ENCODE data around the gene CISH.

Gene CISH

DNA sequence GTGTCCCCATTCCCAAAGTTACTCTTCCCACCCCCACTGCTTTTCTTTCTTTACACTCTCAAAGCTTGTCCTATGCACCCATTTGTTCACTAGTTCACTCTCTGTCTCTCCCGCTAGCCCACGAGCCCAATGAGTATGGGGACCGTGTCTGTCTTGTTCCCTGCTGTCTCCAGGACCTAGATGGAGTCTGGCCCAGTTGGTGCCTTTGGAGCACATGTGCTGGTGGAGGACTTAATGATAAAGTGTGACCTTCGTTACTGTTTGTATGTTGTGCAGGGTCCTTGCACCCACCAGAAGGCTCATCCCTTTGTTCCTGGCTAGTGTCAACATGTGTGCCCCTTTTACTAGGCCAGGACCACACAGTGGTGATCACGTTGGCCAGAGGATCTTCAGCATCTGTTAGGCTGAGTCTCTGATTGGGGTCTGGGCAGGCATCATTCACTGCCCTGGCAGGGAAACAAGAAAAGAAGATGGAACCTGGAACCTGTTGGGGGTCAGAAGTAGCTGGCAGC, 7.4 kb downstream of the CISH start:
- H3K9ac ChIP-seq: no peak overlapping the region

GRCh38 chr3:50603261-50604109, 8.1 kb downstream of the CISH start:
- Histone ChIP-seq H3K27ac (no peak overlapping the region), H4K20me1 (ENCODE audit: insufficient read depth) (no peaks in the 10 kb centered on the region), H2AFZ (ENCODE audit: low read depth) (no peak overlapping the region), H3K4me3 (IDR thresholded peaks at IDR 0.05; ENCODE audit: insufficient read depth, low read depth, low read length) (no peak overlapping the region), H3K36me3 (ENCODE audit: insufficient read depth) (no peaks in the 10 kb centered on the region), H3K9ac (no peak overlapping the region), H3K79me2 (ENCODE audit: insufficient read depth, low read depth) (no peaks in the 10 kb centered on the region), H3K27me3 (ENCODE audit: insufficient read depth, low read depth) (no peaks in the 10 kb centered on the region), H3K4me2 (no peak overlapping the region), H3K4me1 (ENCODE audit: low read depth, poor library complexity, severe bottlenecking) (no peaks in the 10 kb centered on the region)
- TF ChIP-seq CTCF (conservative IDR thresholded peaks at IDR 0.05; ENCODE audit: low read depth, low read length): no peak

More for the DNA sequence above, 7.4 kb downstream of the CISH start:
- Histone ChIP-seq H3K36me3 (ENCODE audit: insufficient read depth) (no peaks in the 10 kb centered on the region), H4K20me1 (ENCODE audit: insufficient read depth) (no peaks in the 10 kb centered on the region), H3K27me3 (ENCODE audit: insufficient read depth, low read depth) (no peaks in the 10 kb centered on the region), H3K4me1 (ENCODE audit: low read depth, poor library complexity, severe bottlenecking) (no peaks in the 10 kb centered on the region), H3K4me3 (IDR thresholded peaks at IDR 0.05; ENCODE audit: insufficient read depth, low read depth, low read length) (no peak overlapping the region), H2AFZ (ENCODE audit: low read depth) (no peak overlapping the region), H3K27ac (no peak overlapping the region), H3K79me2 (ENCODE audit: insufficient read depth, low read depth) (no peaks in the 10 kb centered on the region), H3K4me2 (no peak overlapping the region)
- no peak for TF ChIP-seq CTCF (conservative IDR thresholded peaks at IDR 0.05; ENCODE audit: low read depth, low read length)

DNA sequence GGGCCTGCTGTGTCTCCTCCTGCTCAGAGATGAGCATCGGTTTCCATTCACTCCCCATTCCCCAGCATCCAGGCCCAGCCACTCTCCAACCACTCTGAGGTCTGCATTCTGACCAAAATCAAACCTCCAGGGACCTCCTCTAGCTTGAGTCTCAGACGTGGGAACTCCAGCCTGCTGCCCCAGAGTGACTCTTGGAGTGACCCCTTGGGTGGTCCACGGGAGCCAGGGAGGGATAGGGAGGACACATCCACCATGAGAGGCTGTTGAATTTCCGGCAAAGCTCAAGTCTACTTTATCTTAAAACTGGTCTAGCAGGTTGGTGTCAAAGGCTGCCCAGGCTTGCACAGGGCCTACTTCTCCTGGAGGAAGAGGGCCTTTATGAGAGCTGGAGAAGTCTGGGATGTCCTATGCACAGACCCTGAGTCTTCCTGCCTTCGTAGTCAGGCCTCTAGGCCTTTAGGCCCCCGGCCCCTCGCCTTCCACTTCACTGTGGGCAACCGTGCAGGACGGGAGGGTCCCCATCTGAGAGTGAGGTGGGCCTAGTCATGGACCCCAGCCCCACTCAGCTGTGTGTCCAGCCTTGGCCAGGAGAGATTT, 8.9 kb downstream of the CISH start:
- Histone ChIP-seq H3K27me3 (ENCODE audit: insufficient read depth, low read depth) (no peaks in the 10 kb centered on the region), H3K4me3 (IDR thresholded peaks at IDR 0.05; ENCODE audit: insufficient read depth, low read depth, low read length) (no peak overlapping the region), H3K4me1 (ENCODE audit: low read depth, poor library complexity, severe bottlenecking) (no peaks in the 10 kb centered on the region), H2AFZ (ENCODE audit: low read depth) (no peak overlapping the region), H3K9ac (no peak overlapping the region), H3K4me2 (no peak overlapping the region), H3K36me3 (ENCODE audit: insufficient read depth) (no peaks in the 10 kb centered on the region), H4K20me1 (ENCODE audit: insufficient read depth) (no peaks in the 10 kb centered on the region), H3K27ac (no peak overlapping the region), H3K79me2 (ENCODE audit: insufficient read depth, low read depth) (no peaks in the 10 kb centered on the region)
- TF ChIP-seq CTCF (conservative IDR thresholded peaks at IDR 0.05; ENCODE audit: low read depth, low read length): no peak

DNA sequence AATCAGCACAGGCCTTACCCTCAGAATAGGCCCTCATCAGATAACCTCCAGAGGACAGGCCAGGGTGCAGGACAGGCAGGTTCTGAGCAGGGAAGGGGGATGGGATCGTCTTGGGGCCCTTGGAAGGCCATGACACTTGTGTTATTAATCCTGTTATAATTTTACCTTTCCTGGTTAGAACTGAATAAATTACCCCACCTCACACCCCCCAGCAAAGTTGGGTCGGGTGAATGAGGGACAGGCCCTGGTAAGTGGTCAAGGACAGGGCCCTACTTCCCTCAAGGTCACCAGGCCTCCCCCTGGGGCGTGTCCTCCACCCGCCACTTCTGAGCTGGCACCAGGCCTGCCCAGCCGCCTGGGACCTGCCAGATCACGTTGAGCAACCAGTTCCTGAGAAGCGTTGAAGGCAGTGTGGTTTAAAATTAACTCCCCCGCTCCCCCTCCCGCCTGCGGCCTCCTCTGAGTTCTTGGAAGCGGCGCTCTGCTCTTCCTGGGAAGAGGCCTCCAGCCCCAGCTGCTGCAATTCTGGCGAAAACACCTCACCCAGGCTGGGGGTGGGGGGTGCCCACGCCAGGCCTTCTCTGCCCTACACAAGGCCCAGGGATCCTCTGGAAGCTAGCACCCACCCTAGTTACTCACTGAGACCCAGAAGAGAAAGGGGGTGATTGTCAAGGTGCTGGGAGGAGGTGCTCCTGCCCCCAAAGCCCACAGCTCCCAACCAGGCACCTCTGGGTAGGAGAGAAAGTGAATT, 10.6 kb downstream of the CISH start:
- Histone ChIP-seq H3K27ac (no peak overlapping the region), H3K4me1 (ENCODE audit: low read depth, poor library complexity, severe bottlenecking) (no peaks in the 10 kb centered on the region), H3K27me3 (ENCODE audit: insufficient read depth, low read depth) (no peaks in the 10 kb centered on the region), H3K79me2 (ENCODE audit: insufficient read depth, low read depth) (no peaks in the 10 kb centered on the region), H3K4me2 (no peak overlapping the region), H3K4me3 (IDR thresholded peaks at IDR 0.05; ENCODE audit: insufficient read depth, low read depth, low read length) (no peak overlapping the region), H3K9ac (no peak overlapping the region), H4K20me1 (ENCODE audit: insufficient read depth) (no peaks in the 10 kb centered on the region), H3K36me3 (ENCODE audit: insufficient read depth) (no peaks in the 10 kb centered on the region), H2AFZ (ENCODE audit: low read depth) (no peak overlapping the region)
- TF ChIP-seq CTCF (conservative IDR thresholded peaks at IDR 0.05; ENCODE audit: low read depth, low read length): no peak
